NCI-H69 (cell line): ENCODE measurements around the gene MAMSTR.

ENCODE experiments used
- DNase-seq: peaks from one replicate; lab custom pipeline; 2025; lab: John Stamatoyannopoulos, UW

MAMSTR gene

GRCh38 chr19:48746110-48746509, 26.6 kb upstream of the MAMSTR start:
- no peak for DNase-seq

- DNase-seq, result peak; percentile 63
Measured at GRCh38 chr19:48745208-48745995, 25.9 kb upstream of the MAMSTR start.

GRCh38 chr19:48742096-48742495, 22.6 kb upstream of the MAMSTR start:
- no peak for DNase-seq

- DNase-seq, result peak; percentile 34
Measured at GRCh38 chr19:48741129-48741999, 21.8 kb upstream of the MAMSTR start.

- DNase-seq, result no peak
Measured at GRCh38 chr19:48740164-48740972, 20.8 kb upstream of the MAMSTR start, which contains the start of gene RASIP1. RASIP1 (minus strand) TSS chr19:48740610; CDS start chr19:48740282, 328 bp downstream.

DNA sequence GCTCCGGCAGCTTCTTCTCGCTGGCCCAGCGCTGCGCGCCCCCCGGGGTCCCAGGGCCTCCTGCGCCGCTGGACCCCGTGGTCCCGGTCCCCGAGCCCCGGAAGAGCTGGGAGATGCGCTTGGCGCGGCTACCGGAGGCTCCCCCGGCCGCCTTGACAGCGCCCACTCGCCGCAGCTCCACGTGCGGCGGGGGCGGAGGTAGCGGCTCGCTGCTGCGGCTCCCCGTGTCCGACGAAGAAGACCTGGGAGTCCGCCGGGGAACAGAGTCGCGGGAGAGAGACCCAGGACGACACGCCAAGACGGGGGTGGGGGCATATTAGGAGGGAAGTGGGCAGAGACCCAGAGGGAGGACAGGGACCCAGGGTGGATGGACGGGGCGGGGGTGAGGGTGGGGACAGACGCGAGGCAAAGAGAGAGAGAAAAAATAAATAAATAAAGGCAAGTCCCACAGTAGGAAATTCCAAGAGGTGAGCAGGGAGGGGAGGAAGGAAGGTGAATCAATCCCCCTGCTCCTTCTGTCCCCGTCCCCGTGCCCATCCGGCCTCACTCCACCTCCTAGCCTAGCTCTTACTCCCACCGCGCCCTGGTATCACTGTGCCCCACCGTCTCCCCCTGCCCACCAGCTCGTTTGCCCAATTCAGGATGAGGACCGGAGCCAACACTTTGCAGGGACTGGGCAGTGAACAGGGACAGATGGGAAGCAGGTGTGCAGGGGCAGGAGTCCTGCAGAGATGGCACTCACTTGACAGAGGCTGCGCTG, 20.1 kb upstream of the MAMSTR start:
- DNase-seq, result peak; percentile 87

DNA sequence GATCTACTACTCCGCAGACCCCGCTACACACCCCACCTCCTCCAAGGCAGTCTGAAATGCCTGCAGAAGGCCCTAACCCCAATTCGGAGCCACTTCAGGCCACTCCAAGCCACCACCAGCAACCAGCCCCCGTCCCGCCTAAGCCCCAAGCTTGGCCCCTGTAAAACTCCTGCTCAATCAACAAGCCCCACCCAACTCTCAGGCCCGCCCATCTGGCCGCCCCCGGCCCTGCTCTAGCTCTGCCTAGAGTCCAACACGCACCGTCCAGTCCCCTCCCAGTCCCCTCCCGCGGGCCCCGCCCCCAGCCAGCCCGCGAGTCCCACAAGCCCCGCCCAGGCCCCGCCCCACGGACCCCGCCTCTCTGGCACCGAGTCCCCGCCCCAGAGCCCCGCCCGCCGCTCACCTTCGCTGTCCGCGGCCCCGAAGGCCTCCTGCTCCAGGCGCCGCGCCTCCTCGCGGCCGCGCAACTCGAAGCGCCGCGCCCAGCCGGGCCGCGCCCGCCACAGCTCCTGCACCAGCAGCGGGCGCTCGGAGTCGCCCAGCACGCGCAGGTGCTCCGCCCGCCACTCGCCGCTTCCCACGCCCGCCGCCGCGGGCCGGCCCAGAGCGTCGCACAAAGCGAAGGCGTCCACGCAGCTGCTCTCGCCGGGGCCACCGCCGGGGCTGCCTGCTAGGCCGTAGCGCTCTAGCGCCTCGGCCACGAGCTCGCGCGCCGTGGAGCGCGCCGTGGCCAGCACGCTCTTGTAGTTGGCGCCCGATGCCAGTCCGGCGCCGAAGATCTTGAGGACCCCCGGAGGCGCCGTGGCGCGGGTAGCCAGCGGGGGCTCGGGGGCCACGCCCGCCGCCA, 19.3 kb upstream of the MAMSTR start:
- peak; percentile 98 for DNase-seq

DNA sequence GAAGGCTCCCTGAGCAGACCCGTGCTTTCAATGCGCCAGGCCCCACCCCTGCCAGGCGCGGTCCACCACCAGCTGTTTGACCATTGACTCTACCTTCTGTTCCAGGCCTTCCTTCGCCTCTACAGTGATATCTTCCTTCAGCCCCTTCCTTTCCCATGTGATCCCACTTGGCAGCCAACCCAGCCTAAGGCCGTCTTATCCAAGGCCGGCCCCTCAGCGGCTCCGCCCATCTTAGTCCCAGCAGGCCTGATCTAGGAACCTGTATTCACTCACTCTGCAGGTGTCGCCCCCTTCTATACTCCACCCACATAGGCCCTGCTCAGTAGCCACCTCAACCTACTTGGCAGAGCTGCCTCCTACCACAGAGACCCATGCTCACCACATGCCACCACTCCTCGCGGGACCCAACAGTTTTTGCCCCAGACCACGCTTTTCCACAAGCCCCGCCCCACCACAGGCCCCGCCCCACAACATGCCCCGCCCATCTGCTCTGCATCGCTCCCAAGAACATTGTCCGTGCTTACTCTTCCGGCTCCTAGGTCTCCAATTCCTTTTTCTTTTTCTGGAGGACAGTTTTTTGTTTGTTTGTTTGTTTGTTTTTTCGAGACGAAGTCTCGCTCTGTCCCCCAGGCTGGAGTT, 18.0 kb upstream of the MAMSTR start:
- peak; percentile 75 for DNase-seq

DNA sequence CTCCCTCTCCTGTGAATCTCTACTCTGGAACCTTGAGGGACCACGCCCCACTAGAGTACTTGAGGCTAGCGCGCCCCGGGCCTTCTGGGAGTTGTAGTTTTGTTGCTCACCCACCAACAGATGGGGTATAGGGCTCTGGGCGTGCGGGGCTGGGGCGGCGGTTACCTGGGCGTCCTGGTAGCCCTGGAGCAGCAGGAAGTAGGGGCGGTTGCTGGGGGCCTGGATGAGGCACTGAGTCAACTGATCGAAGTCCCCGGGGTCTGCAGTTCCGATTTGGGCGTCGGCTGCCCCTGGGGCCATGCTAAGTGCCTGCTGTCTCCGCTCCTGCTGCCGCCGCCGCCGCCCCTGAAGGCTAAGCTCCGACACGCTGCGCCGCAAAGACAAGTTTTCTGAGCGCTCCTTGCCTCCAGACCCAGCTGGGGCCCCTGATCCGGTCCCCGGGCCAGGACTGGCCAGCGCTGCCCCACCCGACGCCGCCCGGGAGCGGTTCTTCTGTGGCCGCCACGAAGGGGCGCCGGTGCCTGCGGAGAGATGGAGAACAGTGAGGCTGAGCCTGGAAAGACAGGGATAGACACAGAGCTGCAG, 15.6 kb upstream of the MAMSTR start:
- DNase-seq, result no peak

GRCh38 chr19:48734625-48735024, 15.1 kb upstream of the MAMSTR start:
- no peak for DNase-seq

GRCh38 chr19:48731452-48731851, 11.9 kb upstream of the MAMSTR start:
- no peak for DNase-seq

- no peak for DNase-seq
Measured at GRCh38 chr19:48728911-48729664, 9.6 kb upstream of the MAMSTR start.

GRCh38 chr19:48726556-48726955, 7.0 kb upstream of the MAMSTR start:
- DNase-seq, result no peak

- DNase-seq, result peak; percentile 88
Measured at GRCh38 chr19:48724796-48725753, 5.5 kb upstream of the MAMSTR start.

- no peak for DNase-seq
Measured at GRCh38 chr19:48722196-48722708, 2.7 kb upstream of the MAMSTR start.

GRCh38 chr19:48720613-48721296, 1.2 kb upstream of the MAMSTR start:
- peak; percentile 100 for DNase-seq

- no peak for DNase-seq
Measured at GRCh38 chr19:48720251-48720612, 707 bp upstream of the MAMSTR start.
